ENCODE results near the gene VARS2. TPM values are rescaled to one million over a fixed set of nuclear protein-coding genes. Genes with fewer than 3 reads are reported as not detected.

Gene VARS2
- total RNA-seq, 2 experiments from 2014 or later = 46.6 to 54.1 TPM

DNA sequence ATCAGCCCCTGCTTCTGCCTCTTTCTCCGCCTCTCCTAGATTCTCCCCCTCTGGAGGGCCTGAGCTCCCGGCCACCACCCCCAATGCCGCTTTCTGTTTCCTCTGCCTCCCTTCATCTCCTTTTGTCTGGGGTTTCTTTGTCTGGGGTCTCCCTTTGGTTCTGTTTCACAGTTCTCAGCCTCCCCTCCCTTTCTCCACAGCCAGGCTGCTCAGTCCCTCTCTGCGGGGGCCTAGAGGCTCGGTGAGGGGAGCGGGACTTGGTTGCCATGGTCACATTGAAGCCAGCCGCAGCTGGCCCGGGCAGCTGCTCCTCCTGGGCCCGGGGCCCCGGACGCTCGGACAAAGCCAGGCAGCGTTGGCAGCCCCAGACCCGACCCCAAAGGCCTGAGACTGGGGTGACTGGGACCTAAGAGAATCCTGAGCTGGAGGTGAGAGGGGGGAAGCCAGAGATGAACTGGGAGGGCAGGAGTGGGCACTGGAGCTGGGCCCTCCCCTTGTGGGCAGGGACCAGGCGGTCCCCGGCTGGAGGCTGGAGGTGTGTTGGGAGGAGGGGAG, 33.3 kb upstream of the VARS2 start:
- peaks cover 20% of the 10 kb centered on the region for H3K4me1 Mint-ChIP-seq
- no peaks in the 10 kb centered on the region for H3K36me3 Mint-ChIP-seq
- H3K4me3 Mint-ChIP-seq = no peak overlapping the region
- no peak for ATAC-seq
- CTCF ChIA-PET = interaction anchor here (0.7 to 11.2 kb wide), 3 partner anchors 10 to 55 kb away, joined by 3 to 191 read pairs (median 3); partner anchors contain the start of gene VARS2
- H3K27me3 Mint-ChIP-seq = peaks cover 20% of the 10 kb centered on the region
- H3K9me3 Mint-ChIP-seq (ENCODE audit: low read depth) = no peaks in the 10 kb centered on the region
- H3K27ac Mint-ChIP-seq = no peak overlapping the region
- no peak for DNase-seq

DNA sequence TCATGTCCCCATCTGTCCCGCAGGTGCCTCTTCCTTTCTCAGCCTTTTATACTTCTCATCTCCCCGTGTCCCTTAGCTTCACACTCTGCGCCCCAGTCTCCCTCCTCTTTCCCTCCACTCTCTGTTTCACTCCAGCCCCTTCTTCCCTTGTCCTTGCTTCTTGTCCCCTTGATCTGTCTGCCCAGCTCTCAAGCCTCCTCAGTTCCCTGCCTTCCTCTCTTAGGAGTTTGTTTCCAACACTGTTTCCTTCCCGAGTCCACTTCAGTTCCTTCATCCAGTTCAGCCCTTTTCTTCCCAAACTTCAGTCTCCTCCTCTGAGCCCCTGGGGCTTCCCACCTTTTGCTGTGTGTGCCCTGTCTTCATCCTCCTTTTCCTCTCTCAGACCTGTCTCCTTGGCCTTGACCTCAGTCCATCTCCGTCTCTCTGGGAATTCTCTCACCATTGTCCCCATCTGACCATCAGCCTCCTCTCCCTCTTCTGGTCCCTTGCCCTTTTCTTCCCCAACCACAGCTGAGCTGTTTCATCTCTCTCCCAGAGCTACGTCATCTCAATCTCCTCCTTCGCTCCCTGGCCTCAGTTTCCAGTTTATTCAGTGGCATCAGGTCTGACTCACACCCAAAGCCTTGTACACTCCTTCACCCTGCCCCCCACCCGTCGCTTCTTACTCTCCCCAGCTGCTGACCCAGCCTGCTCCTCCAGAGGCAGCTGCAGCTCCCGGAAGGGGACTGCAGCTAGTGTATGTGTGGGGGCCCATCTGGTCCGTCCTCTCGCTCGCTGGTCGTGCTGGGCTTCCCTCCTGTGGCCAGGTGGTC, 32.4 kb upstream of the VARS2 start:
- DNase-seq = no peak
- Mint-ChIP-seq H3K9me3 (ENCODE audit: low read depth) (no peaks in the 10 kb centered on the region), H3K4me3 (no peak overlapping the region), H3K36me3 (no peaks in the 10 kb centered on the region), H3K27me3 (peaks cover 21% of the 10 kb centered on the region), H3K27ac (no peak overlapping the region), H3K4me1 (peaks cover 21% of the 10 kb centered on the region)
- ATAC-seq = no peak
- CTCF ChIA-PET = interaction anchor here (0.7 to 11.2 kb wide), 6 partner anchors 32 to 428 kb away, joined by 3 to 191 read pairs (median 4); partner anchors contain the start of gene VARS2

DNA sequence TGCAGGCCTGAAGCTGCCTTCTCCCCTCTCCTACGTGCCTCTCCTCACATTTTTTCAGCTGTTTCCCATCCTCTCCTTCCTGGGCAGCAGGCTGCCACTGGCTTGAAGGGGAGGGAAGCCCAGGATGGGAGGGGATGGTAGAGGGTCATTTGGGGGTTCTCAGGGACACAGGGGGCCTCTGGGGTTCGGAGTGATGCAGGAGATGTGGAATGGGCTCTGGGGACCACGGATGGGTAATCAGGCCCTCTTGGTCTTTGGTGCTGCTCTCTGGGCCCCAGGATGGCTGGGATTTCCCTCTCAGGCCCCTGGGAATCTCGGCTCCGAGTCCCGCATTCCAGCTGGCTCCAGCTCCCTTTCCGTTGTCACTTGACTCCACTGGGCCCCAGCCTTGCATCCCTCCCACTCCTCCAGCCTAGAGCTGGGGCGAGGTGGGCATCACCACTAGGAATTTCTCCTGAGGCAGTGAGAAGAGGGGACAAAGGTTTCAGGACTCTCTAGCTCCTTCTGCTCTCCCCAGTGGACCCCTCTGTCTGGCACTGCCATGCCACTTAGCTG, 31.8 kb upstream of the VARS2 start:
- no peak overlapping the region for H3K4me3 Mint-ChIP-seq
- peaks cover 17% of the 10 kb centered on the region for H3K4me1 Mint-ChIP-seq
- no peak for ATAC-seq
- DNase-seq = no peak
- no peak overlapping the region for H3K27ac Mint-ChIP-seq
- H3K27me3 Mint-ChIP-seq = peaks cover 21% of the 10 kb centered on the region
- H3K9me3 Mint-ChIP-seq (ENCODE audit: low read depth) = no peaks in the 10 kb centered on the region
- CTCF ChIA-PET = interaction anchor here (1.0 to 11.2 kb wide), 5 partner anchors 56 to 429 kb away, joined by 3 to 191 read pairs (median 4); no protein-coding TSS in a partner anchor
- H3K36me3 Mint-ChIP-seq = no peaks in the 10 kb centered on the region

GRCh38 chr6:30882759-30883684, 31.0 kb upstream of the VARS2 start:
- Mint-ChIP-seq H3K4me1 (peaks cover 11% of the 10 kb centered on the region), H3K9me3 (ENCODE audit: low read depth) (no peaks in the 10 kb centered on the region), H3K27me3 (peaks cover 21% of the 10 kb centered on the region), H3K36me3 (no peaks in the 10 kb centered on the region), H3K4me3 (peak overlapping the region; percentile 48), H3K27ac (no peak overlapping the region)
- DNase-seq (no peak), ATAC-seq (no peak)
- CTCF ChIA-PET = interaction anchor here (1.0 to 11.2 kb wide), 7 partner anchors 32 to 429 kb away, joined by 3 to 191 read pairs (median 6); partner anchors contain the start of gene VARS2

DNA sequence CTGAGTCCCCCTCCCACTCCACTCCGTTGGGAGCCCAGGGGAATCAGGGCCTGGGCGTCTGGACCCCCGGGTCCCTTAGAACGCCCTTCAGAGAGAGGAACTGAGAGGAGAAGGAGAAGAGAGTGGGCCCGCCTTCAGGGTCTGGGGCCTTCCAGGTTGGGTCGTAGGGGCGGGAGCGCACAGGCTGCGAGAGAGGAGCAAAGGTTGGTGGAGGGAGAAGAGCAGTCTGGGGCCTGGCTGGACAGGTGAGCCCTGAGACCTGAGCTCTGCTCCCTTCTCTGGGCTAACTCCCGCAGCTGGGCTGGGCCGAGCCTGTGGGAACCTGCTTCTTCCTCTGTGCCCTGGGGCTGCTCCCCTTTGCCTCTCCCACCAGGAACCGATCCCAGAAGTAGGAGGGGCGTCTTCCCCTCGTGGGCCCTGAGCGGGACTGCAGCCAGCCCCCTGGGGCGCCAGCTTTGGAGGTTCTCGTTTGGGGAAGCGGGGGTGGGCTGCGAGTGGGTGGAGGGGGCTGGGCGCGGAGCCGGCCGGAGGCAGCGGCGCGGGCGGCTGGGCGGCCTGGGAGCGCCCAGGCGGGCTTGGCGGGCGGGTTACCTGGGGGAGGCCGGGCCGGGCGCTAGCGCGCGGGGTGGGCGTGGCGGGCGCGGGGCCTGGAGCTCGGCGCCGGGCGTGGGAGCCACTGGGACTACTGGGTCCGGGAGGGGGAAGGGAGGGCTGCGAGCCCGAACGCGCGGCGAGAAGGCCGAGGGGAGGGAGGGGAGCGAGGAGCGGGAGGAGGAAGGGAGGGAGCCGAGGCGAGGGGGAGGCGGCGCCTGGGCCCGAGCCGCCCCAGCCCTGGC, 30.1 kb upstream of the VARS2 start, which contains the start of gene DDR1:
Gene DDR1 (plus strand): TSS at position 835 of the 836 bp plus-strand sequence. CDS start 4,211 bp downstream, outside the sequence.
- peaks cover 11% of the 10 kb centered on the region for H3K4me1 Mint-ChIP-seq
- peak within 1 kb of the TSS; percentile 66 for H3K4me3 Mint-ChIP-seq
- H3K36me3 Mint-ChIP-seq = no peaks in the 10 kb centered on the region
- peaks cover 21% of the 10 kb centered on the region for H3K27me3 Mint-ChIP-seq
- H3K9me3 Mint-ChIP-seq (ENCODE audit: low read depth) = no peaks in the 10 kb centered on the region
- DNase-seq = peak; percentile 54
- ATAC-seq = peak; percentile 85
- CTCF ChIA-PET = interaction anchor here (0.8 to 11.2 kb wide), 7 partner anchors 10 to 410 kb away, joined by 3 to 191 read pairs (median 6); partner anchors contain the start of gene VARS2
- no peak within 1 kb of the TSS for H3K27ac Mint-ChIP-seq

DNA sequence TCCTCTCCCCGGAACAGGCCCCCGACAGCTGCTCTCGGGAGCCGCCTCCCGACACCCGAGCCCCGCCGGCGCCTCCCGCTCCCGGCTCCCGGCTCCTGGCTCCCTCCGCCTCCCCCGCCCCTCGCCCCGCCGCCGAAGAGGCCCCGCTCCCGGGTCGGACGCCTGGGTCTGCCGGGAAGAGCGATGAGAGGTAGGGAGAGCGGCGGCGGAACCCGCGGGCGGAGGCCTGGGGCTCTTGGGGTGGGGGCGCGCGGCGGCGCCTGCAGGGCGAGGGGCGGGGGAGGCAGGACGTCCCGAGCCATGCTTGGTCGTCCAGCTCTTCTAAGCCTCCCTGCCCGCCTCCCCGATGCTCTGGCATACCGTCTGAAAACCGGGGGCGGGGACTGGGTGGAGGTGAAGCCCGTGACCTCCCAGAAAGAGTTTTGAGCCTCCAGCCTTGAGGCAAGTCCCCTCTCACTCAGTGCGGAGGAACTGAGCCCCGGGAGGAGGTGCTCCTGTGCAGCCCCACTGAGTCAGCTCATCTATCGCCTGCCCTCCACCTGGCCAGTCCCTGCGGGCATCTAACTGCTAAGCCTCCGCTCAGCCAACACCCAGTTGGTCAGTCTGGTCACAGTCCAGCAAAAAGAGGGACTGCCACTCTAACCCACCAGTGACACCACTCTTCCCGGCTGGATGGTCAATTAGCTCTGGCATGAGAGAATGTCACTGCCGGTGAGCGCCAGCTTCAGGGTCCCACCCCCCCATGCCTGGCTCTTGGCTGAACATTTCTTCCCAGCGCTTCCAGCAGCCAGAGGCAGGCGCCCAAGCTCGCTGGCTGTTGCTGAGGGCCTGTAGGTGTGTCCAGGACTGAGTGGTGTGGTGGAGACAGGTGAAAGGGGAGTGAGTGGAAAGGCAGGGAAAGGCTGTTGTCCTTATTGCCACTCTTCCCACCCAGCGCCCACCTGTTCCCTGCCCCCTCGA, 29.2 kb upstream of the VARS2 start:
- peak; percentile 64 for ATAC-seq
- Mint-ChIP-seq H3K27me3 (peaks cover 21% of the 10 kb centered on the region), H3K4me3 (peak overlapping the region; percentile 66), H3K9me3 (ENCODE audit: low read depth) (no peaks in the 10 kb centered on the region), H3K4me1 (peaks cover 11% of the 10 kb centered on the region), H3K27ac (no peak overlapping the region), H3K36me3 (no peaks in the 10 kb centered on the region)
- CTCF ChIA-PET = interaction anchor here (0.8 to 11.2 kb wide), 6 partner anchors 10 to 411 kb away, joined by 3 to 191 read pairs (median 5); partner anchors contain the start of gene VARS2
- peak; percentile 49 for DNase-seq

- no peaks in the 10 kb centered on the region for H3K36me3 Mint-ChIP-seq
- DNase-seq (no peak), ATAC-seq (no peak)
- H3K27me3 Mint-ChIP-seq = peaks cover 21% of the 10 kb centered on the region
- CTCF ChIA-PET = interaction anchor here (2.8 to 11.2 kb wide), 2 partner anchors 29 to 60 kb away, joined by 15 to 191 read pairs; partner anchors contain the start of gene VARS2
- peak overlapping the region; percentile 66 for H3K4me3 Mint-ChIP-seq
- H3K4me1 Mint-ChIP-seq = peaks cover 11% of the 10 kb centered on the region
- no peaks in the 10 kb centered on the region for H3K9me3 Mint-ChIP-seq (ENCODE audit: low read depth)
- H3K27ac Mint-ChIP-seq = no peak overlapping the region
These were observed 28.5 kb upstream of the VARS2 start for GRCh38 chr6:30885481-30885998.

DNA sequence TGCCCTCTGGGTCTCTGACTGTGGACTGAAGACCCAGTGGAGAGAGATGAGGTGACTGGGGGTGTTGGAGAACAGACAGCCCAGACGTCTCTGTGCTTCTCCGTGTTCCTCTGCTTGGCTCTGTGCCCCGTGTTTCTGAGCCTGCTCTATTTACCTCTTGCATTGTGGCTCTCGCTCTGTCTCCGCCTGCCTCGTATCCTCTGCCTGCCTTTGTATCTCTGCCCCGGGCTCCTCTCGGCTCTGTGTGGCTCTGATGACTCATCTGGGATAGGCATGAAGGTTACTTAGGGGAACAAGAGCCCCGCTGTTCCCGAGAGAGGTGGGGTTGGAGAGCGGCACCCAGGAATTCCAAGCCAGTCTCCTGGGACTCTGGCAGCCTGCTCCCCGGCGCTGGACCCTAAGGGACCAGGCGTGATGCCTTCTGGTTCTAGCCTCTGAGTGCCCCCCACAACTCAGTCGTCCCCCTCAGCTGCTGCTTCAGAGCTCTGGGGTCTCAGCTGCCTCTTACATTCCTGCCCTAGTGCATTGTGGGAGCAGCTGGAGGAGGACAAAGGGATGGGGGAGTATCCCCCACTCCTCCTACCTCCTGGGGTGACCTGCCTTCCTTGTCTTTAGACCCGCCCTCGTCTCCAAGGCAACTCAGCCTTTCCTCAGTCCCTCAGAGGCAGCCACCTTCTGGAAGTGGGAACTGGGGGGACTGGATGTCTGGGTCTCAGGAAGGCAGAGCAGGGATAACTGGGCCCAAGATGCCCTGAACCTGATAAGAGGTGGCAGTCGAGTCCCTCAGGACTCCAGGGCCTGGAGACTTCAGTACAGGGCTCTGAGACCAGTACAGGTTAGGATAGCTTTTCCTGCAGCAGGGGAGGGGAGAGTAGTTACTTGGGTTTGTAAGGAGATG, 27.8 kb upstream of the VARS2 start:
- no peaks in the 10 kb centered on the region for H3K36me3 Mint-ChIP-seq
- CTCF ChIA-PET = interaction anchor here (1.4 to 11.2 kb wide), 3 partner anchors 28 to 60 kb away, joined by 3 to 191 read pairs (median 15); partner anchors contain the start of gene VARS2
- H3K9me3 Mint-ChIP-seq (ENCODE audit: low read depth) = no peaks in the 10 kb centered on the region
- no peak overlapping the region for H3K27ac Mint-ChIP-seq
- DNase-seq (no peak), ATAC-seq (no peak)
- H3K4me1 Mint-ChIP-seq = peaks cover 11% of the 10 kb centered on the region
- peaks cover 20% of the 10 kb centered on the region for H3K27me3 Mint-ChIP-seq
- no peak overlapping the region for H3K4me3 Mint-ChIP-seq

DNA sequence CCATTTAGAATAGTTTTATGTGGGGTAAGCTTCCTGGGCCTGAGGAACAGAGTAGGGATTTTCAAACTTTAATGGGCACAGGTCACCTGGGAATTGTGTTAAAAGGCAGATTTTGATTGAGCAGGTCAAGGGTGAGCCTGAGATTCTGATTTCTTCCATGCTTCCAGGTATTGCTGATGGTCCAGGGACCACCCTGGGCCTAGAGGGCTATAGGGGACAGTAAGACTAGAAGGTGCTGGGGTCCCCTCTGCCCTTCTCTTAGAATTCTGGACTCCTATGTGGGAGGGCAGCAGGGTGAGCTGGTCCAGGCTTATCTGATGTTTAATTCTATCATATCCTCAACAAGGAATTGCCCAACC, 27.2 kb upstream of the VARS2 start:
- no peak for DNase-seq
- ATAC-seq = no peak
- Mint-ChIP-seq H3K4me3 (no peak overlapping the region), H3K9me3 (ENCODE audit: low read depth) (no peaks in the 10 kb centered on the region), H3K36me3 (no peaks in the 10 kb centered on the region), H3K27ac (no peak overlapping the region), H3K27me3 (peaks cover 16% of the 10 kb centered on the region), H3K4me1 (peaks cover 11% of the 10 kb centered on the region)
- CTCF ChIA-PET = interaction anchor here (1.4 kb wide), 1 partner anchor 58 kb away, joined by 3 read pairs; no protein-coding TSS in a partner anchor
